Activated CD8-positive, alpha-beta memory T cell treated with anti-CD3 and anti-CD28 coated beads, Interleukin-2, amount 50 U/mL, for 48 hours (primary cell): ENCODE data around the gene RDH13.
"Not testable (repeated sequence)": the region's sequence is repeated elsewhere in the genome, so short reads cannot be mapped to it uniquely, and the experiment has no call there.

Experiments used
- DNase-seq: peaks from one replicate; pipeline ENCODE4 v3.0.0-alpha.2; 2020

Gene RDH13

DNA sequence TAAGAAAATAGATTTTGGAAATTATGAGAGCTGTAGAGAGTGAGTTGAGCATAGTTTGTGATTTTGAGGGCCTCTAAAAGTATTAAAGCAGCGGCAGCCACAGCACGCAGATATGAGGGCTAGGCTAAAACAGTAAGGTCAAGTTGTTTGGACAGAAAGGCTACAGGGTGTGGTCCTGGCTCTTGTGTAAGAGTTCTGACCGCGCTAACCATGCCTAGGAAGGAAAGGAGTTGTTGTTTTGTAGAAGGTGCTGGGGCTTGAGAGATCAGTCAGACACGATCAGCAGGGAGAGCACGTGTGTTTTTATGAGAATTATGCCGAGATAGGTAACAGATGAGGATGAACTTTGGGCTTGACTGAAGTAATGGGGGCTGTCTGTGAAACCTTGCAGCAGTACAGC, 54.2 kb downstream of the RDH13 start:
- not testable (repeated sequence) for DNase-seq

DNA sequence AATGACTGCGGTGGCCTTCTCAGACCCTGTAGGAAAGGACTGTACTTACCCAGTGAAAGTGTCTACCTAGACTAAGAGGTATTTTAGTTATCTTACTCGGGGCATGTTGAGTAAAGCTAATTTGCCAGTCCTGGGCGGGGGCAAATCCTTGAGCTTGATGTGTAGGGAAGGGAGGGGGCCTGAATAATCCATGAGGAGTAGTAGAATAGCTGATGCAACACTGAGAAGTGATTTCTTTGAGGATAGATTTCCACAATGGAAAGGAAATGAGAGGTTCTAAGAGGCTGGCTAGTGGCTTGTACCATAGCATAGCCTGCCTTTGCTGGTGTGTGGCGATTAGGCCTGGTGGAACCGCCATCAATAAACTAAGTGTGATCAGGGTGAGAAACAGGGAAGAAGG, 54.8 kb downstream of the RDH13 start:
- not testable (repeated sequence) for DNase-seq

DNA sequence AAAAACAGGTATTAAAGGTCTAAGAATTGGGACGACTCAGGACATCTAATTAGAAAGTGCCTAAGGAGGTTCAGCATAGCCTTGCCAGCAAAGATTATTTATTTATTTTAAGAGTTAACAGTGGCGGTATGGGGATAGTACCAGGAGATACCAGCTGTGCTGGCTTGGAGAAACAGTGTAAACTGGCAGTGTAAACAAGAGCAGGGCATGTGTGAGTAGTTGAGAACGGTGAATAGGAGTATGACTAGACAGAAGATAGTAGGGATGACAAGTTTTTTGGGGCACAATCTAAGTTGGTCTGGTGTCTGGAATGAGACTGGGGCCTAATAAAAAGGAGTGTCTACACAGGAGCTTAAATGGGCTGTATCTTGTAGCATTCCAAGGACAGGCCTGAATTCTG, 55.4 kb downstream of the RDH13 start:
- DNase-seq: not testable (repeated sequence)

DNA sequence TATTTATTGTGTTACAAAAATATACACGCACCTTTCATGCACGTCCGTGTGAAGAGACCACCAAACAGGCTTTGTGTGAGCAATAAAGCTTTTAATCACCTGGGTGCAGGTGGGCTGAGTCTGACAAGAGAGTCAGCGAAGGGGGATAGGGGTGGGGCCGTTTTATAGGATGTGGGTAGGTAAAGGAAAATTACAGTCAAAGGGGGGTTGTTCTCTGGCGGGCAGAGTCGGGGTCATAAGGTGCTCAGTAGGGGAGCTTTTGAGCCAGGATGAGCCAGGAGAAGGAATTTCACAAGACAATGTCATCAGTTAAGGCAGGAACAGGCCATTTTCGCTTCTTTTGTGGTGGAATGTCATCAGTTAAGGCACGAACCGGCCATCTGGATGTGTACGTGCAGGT, 56.2 kb downstream of the RDH13 start:
- not testable (repeated sequence) for DNase-seq

DNA sequence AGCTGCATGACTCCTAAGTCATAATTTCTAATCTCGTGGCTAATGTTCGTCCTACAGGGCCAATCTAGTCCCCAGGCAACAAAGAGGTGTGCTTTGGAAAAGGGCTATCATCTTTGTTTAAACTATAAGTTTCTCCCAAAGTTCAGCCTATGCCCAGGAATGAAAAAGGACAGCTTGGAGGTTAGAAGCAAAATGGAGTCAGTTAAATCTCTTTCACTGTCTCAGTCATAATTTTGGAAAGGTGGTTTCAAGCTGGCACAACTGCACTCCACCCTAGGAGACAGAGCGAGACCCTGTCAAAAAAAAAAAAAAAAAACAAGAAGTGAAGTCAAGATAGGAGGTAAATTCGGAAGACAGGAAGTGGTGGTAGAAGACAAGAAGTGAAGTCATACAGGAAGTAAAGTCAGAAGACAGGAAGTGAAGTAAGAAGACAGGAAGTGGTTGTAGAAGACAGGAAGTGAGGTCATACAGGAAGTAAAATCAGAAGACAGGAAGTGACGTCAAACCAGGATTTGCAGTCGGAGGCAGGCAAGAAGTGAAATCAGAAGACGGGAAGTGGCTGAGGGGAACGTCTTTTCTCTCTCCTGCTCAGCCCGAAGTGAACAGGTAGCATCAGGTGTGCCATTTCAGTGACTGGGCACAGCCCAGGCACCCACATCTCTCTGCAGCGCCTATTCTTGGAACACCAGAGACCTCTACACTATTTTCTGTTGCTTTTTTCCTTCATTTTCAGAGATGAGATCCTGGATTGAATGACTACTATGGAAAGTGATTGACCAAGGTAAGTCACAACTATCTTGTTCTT, 57.1 kb downstream of the RDH13 start:
- peak; percentile 60 for DNase-seq

DNA sequence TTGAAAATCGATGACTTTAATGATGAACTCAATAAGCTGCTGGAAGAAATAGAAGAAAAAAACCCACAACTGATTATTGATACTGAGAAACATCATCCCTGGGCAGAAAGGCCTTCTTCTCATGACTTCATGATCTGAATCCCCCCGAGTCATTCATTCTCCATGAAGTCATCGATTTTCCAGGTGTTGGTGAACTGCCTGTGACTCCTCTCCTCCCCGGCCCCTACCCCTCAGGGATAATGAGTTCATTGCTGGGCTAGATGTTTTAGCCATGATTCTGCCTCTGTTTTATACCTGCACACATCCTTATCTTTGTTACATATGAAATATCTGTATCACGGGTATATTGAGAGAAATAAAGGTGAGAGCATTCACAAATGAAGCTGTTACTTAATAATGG, 62.2 kb downstream of the RDH13 start:
- DNase-seq: no peak

DNA sequence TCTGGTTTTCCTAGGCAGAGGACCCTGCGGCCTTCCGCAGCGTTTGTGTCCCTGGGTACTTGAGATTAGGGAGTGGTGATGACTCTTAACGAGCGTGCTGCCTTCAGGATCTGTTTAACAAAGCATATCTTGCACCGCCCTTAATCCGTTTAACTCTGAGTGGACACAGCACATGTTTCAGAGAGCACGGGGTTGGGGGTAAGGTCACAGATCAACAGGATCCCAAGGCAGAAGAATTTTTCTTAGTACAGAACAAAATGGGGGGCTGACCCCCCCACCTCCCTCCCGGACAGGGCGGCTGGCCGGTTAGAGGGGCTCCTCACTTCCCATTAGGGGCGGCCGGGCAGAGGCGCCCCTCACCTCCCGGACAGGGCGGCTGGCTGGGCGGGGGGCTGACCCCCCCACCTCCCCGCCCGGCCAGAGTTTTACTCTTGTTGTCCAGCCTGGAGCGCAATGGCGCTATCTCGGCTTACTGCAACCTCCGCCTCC, 64.2 kb downstream of the RDH13 start:
- DNase-seq: not testable (repeated sequence)

DNA sequence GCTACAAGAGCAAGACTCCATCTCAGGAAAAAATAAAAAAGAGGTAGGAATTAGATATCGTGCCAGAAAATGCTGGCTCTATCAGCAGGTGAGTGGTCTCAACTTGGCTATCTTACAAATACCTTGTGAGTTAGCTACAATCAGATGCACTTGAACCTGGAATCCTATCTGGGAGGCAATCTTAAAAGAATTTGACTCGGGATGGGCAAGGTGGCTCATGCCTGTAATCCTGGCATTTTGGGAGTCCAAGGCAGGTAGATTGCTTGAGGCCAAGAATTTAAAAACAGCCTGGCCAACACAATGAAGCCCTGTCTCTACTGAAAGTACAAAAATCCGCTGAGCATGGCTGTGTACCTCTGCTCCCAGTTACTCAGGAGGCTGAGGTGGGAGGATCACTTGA, 67.4 kb downstream of the RDH13 start:
- no peak for DNase-seq
